ENCODE results near the gene NUMBL. TPM values are rescaled to one million over a fixed set of nuclear protein-coding genes. Genes with fewer than 3 reads are reported as not detected.

NUMBL gene
- total and polyA plus RNA-seq, 9 of the 15 experiments (the other 6 are each of a cell fraction or from before 2014, with no cell fraction given) = 0.39 to 38.6 (median 6.6) TPM

DNA sequence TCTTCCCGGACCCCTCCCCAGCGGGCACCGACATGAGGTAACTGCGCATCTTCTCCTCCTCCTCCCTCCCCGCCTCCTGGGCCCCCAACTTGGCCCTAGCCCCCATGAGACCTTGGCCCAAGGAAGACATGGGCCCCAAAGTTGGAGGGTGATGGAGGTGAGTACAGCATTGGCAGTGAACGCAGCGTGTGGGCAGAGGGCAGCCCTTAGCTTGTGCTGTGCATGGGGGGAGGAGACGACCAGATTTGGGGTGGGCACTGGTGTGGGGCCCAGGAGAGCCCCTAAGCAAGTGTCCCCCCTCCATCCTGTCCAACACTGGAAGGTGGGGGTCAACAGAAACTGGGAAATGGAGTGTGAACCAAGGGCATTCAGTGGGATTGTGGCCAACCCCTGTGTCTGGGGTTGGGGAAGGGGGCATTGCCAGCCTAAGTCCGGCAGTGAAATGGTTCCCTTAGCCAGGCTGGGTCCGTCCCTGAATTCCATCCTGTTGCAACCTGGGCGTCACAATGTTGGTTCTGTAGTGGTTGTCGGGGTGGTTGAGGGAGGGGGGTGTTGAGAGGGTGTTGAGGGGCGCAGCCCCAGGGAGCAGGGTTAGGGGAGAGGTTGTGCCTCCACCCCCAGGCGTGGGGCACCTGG is 23.5 kb downstream of the NUMBL start (continued):
- TF ChIP-seq, protein P1, sequence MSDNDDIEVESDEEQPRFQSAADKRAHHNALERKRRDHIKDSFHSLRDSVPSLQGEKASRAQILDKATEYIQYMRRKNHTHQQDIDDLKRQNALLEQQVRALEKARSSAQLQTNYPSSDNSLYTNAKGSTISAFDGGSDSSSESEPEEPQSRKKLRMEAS (CRISPR knock-in tag; IDR thresholded peaks at IDR 0.05) = 0 out of 2 replicates have a peak, but pooled peaks have one; percentile 3
- TF ChIP-seq FIP1L1 (IDR thresholded peaks at IDR 0.05; ENCODE audit: low read depth, low read length, poor library complexity, severe bottlenecking) (no peak), CBX3 (IDR thresholded peaks at IDR 0.05; ENCODE audit: borderline replicate concordance in 1 of 2, low read length in 2 of 2) (0 out of 3 replicates have a peak, but pooled peaks of 1 of the 2 experiments have one; percentile 17), POLR3A (IDR thresholded peaks at IDR 0.05; ENCODE audit: borderline replicate concordance, extremely low read depth, insufficient read depth, insufficient read length) (no peak), HOXB6 (CRISPR knock-in tag; IDR thresholded peaks at IDR 0.05; ENCODE audit: borderline replicate concordance) (no peak), CBX5 (IDR thresholded peaks at IDR 0.05; ENCODE audit: borderline replicate concordance, low read depth) (no peak), ZNF274 (IDR thresholded peaks at IDR 0.05; ENCODE audit: borderline replicate concordance, low read depth, low read length) (no peak), E2F5 (CRISPR knock-in tag; IDR thresholded peaks at IDR 0.05) (no peak), CXXC5 (CRISPR knock-in tag; IDR thresholded peaks at IDR 0.05) (no peak), ATF3 (IDR thresholded peaks at IDR 0.05) (no peak), ATF3 (CRISPR knock-in tag; conservative IDR thresholded peaks at IDR 0.05) (no peak), ZNF324 (CRISPR knock-in tag; IDR thresholded peaks at IDR 0.05) (no peak), ZNF77 (CRISPR knock-in tag; IDR thresholded peaks at IDR 0.05) (no peak), TAF15 (IDR thresholded peaks at IDR 0.05; ENCODE audit: low read depth, low read length) (no peak), ZNF41 (CRISPR knock-in tag; conservative IDR thresholded peaks at IDR 0.05) (no peak), ZBTB11 (CRISPR knock-in tag; IDR thresholded peaks at IDR 0.05) (peak in 2 of 3 experiments; percentile 59 to 91; a peak in 3 of 6 replicates)
- TF ChIP-seq, protein P2, sequence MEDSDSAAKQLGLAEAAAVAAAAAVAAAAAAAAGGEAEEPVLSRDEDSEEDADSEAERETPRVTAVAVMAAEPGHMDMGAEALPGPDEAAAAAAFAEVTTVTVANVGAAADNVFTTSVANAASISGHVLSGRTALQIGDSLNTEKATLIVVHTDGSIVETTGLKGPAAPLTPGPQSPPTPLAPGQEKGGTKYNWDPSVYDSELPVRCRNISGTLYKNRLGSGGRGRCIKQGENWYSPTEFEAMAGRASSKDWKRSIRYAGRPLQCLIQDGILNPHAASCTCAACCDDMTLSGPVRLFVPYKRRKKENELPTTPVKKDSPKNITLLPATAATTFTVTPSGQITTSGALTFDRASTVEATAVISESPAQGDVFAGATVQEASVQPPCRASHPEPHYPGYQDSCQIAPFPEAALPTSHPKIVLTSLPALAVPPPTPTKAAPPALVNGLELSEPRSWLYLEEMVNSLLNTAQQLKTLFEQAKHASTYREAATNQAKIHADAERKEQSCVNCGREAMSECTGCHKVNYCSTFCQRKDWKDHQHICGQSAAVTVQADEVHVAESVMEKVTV (CRISPR knock-in tag; IDR thresholded peaks at IDR 0.05) = no peak

All from K562 (cell line).